Cardiac fibroblast (primary cell): ENCODE measurements around the gene HMCN1.
"Not testable (repeated sequence)": the region's sequence is repeated elsewhere in the genome, so short reads cannot be mapped to it uniquely, and the experiment has no call there.

Experiments used
- DNase-seq, 2 donors: peaks; one replicate each; pipeline versions ENCODE4 v3.0.0 to v3.0.0-alpha.2; 2010; ENCODE audit warnings: low read depth in 2 of 2
- H3K4me3 ChIP-seq, 2 donors: replicated peaks in 1 of 2; 1 replicate in 1 of 2; 2 replicates in 1 of 2; pipeline ENCODE4 v1.5.1; 2011; ENCODE audit warnings: low read depth in 2 of 2, low read length in 2 of 2, mild to moderate bottlenecking in 2 of 2, moderate library complexity in 1 of 2
- CTCF ChIP-seq: IDR thresholded peaks from one replicate; pipeline ENCODE4 v1.5.1; 2011; ENCODE audit warnings: low read depth, mild to moderate bottlenecking, low read length, inconsistent platforms

The HMCN1 gene

GRCh38 chr1:185785586-185785985 is 51.4 kb downstream of the HMCN1 start:
- TF ChIP-seq CTCF = no peak
- peak in 1 of 2 donors; percentile 20 for DNase-seq
- H3K4me3 ChIP-seq = no peak overlapping the region

DNA sequence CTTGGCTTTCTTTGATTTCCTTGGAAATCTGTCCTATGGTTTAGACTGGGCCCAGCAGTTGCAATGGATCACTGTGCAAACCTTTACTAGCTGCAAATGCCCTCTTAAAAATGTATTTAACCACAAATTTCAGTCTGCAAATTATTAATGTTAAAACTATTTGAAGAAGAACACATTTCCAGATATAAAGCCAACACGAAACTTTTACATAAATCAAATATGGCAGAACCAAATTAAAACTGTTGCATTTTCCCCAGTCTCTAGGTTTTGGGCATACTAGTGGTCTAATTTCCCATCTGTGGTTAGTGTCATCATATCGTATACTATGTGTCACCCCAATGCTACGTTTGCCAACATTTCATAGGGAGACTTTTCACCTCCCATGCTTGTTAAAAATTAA is 52.3 kb downstream of the HMCN1 start:
- peak; percentile 17 to 18 for DNase-seq
- no peak overlapping the region for H3K4me3 ChIP-seq
- TF ChIP-seq CTCF = no peak

- DNase-seq = no peak
- TF ChIP-seq CTCF = no peak
- H3K4me3 ChIP-seq = no peak overlapping the region
These were observed 53.0 kb downstream of the HMCN1 start for GRCh38 chr1:185787238-185787637.

- DNase-seq = no peak
- no peak for TF ChIP-seq CTCF
- H3K4me3 ChIP-seq = no peak overlapping the region
These were observed 54.2 kb downstream of the HMCN1 start for GRCh38 chr1:185788386-185788785.

GRCh38 chr1:185789501-185790193 is 55.5 kb downstream of the HMCN1 start:
- H3K4me3 ChIP-seq = no peak overlapping the region
- TF ChIP-seq CTCF = no peak
- peak in 1 of 2 donors; percentile 9 for DNase-seq

GRCh38 chr1:185790194-185790735 is 56.1 kb downstream of the HMCN1 start:
- no peak for TF ChIP-seq CTCF
- DNase-seq = peak; percentile 68 to 83
- H3K4me3 ChIP-seq = no peak overlapping the region

- DNase-seq = no peak
- no peak overlapping the region for H3K4me3 ChIP-seq
- no peak for TF ChIP-seq CTCF
These were observed 57.8 kb downstream of the HMCN1 start for GRCh38 chr1:185792040-185792439.

GRCh38 chr1:185794495-185794894 is 60.3 kb downstream of the HMCN1 start:
- DNase-seq, H3K4me3 ChIP-seq: not testable (repeated sequence)
